GM12873 (cell line): Measurements from ENCODE around the gene CLDN17.
A peak's percentile ranks its signal among the peaks of the same experiment; 100 is the strongest.

ENCODE experiments used
- TF ChIP-seq, protein P1 (sequence below): IDR thresholded peaks from 2 replicates; pipeline ENCODE4 v1.5.1; 2012; ENCODE audit warnings: low read depth, mild to moderate bottlenecking, moderate library complexity, low read length, control low read depth; ENCODE audit not compliant: insufficient read depth; ENCODE audit errors: missing control alignments

CLDN17 gene

DNA sequence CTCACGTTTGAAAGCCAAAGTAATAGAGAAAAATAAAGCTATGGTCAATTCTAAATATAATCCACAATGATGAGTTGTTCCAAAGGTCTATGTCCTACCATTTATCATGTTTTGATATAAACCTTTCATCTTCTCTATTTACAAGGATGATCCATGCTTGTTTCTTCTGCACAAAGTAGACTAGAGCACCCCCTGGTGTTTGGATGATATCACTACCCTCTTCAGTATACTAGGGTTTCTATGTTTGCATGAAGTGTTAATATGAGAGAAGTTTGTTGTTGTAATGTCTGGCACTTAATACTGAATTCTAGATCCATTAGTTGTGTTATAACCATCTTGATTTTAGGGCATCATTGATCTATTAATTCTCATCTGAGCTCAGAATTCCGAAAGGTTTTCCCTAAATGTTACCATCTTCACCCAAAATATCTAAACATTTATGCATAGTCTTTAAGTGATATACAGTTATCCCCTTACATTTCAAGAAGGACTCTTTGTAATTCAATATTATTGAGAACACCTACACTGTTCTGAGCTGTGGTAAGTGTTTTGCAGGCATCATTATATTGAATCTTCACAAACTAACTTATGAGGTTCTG is 28.2 kb upstream of the CLDN17 start:
- TF ChIP-seq, protein P1, sequence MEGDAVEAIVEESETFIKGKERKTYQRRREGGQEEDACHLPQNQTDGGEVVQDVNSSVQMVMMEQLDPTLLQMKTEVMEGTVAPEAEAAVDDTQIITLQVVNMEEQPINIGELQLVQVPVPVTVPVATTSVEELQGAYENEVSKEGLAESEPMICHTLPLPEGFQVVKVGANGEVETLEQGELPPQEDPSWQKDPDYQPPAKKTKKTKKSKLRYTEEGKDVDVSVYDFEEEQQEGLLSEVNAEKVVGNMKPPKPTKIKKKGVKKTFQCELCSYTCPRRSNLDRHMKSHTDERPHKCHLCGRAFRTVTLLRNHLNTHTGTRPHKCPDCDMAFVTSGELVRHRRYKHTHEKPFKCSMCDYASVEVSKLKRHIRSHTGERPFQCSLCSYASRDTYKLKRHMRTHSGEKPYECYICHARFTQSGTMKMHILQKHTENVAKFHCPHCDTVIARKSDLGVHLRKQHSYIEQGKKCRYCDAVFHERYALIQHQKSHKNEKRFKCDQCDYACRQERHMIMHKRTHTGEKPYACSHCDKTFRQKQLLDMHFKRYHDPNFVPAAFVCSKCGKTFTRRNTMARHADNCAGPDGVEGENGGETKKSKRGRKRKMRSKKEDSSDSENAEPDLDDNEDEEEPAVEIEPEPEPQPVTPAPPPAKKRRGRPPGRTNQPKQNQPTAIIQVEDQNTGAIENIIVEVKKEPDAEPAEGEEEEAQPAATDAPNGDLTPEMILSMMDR = peak; percentile 52

DNA sequence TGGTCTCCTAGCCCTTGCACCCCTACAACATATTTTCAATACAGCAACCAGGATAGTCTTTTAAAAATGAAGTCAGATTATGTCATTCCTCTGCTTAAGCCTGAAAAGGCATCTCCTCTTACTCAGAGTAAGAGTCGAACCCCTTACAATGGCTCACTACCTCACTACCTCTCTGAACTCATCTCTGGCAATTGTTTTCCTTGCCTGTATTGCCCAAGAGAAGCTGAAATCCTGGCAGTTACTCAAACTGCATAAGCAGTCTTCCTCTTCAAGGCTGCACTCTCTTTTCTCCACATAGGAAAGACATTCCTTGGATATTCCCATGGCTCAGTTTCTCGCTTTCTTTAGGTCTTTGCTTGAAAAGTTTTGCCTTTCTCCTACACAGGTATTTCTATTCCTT is 26.6 kb upstream of the CLDN17 start:
- TF ChIP-seq, protein P1 = no peak

DNA sequence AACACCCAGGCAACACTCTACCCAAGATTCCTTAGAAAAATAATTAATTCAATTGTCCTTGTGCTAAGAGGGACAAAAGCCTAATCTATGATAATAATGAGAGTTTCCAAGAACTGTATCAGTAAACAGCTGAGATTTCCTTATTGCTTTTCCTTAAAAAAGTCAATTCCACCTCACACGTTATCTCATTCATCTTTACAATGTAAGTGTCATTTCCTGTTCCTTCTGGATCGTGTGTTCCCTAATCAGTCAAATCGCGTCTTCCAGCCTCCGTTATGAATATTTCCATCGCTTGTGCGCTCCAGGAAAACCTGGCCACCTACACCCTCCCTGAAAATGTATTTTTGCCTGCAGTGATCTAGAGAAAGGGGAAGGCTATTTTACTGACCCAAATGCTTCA is 23.9 kb upstream of the CLDN17 start:
- TF ChIP-seq, protein P1 = no peak

DNA sequence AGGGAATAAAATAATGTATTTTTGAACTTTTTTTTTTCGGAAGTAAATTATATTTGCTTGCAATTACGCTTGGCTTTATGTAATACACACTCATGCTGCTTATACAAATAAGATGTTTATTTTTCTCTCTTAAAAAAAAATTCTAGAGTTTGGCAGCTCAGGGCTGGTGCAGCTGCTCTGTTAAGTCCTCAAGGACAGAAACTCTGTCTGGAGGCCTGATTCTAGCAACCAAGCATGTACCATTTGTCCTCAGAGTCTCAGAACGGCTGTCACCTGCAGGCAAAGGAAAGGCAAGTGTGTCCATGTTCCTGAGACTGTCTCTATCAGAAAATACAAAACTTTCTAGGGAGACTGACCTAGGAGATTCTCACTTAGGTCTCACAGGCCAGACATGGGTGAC is 23.2 kb upstream of the CLDN17 start:
- TF ChIP-seq, protein P1 = no peak

DNA sequence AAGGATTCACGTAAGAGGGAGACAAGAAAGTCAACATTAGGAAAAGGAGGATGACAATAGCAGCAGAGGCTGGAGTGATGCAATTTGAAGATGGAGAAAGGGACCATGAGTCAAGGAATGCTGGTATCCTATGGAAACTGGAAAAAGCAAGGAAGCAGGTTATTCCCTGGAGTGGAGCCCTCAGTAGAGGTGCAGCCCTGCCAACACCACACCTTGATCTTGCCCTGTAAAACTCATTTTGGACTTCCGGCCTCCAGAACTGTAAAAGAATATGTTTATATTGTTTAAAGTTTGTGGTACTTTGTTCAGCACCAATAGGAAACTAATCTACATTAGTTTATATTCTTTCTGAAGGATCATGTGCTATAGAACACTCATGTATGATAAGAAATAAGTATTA is 19.6 kb upstream of the CLDN17 start:
- TF ChIP-seq, protein P1 = no peak

DNA sequence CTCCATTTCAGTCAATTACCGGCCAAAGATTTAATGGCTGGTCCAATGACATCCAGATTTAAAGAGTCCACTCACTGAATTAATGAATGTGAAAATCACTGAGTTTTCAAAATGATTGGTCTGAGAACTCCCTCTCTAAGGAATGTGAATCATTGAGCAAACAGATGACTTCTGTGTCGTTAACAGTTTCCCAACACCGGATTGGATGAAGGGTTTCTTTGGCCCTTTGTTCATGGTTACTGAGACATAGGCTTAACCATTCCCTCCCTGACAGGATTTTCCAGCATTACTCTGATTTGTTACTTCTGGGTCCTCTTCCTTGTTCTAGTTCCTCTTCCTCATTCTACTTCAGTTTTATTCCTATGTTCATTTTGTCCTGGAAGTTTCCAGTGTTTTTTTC is 1.5 kb upstream of the CLDN17 start:
- TF ChIP-seq, protein P1 = no peak

DNA sequence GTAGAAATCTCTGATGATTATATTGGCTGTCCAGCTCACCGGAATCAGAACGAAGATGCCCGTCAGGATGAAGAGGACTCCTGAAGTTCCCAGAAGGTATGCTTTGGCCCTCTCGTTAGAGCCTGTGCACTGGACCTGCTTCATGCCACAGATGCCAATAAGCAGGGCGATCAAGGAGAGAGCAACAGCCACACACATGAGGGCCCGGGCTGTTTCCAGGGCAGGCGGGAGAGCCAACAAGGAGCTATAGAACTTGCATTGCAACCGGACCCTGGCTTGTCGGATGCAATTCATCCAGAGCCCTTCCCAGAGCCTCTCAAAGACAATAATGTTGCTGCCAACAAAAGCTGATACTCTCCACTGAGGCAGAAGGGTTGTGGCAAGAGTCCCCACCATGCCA is 434 bp downstream of the CLDN17 start:
- TF ChIP-seq, protein P1 = no peak
